ENCODE measurements around the gene DNAH17.

The DNAH17 gene

GRCh38 chr17:78544881-78545755, 32.1 kb downstream of the DNAH17 start:
- DNase-seq (ENCODE audit: low read depth in 2 of 2, low spot score in 1 of 2) = no peak

- no peak for DNase-seq (ENCODE audit: low read depth in 2 of 2, low spot score in 1 of 2)
Observed at GRCh38 chr17:78541488-78542206, 35.5 kb downstream of the DNAH17 start.

DNA sequence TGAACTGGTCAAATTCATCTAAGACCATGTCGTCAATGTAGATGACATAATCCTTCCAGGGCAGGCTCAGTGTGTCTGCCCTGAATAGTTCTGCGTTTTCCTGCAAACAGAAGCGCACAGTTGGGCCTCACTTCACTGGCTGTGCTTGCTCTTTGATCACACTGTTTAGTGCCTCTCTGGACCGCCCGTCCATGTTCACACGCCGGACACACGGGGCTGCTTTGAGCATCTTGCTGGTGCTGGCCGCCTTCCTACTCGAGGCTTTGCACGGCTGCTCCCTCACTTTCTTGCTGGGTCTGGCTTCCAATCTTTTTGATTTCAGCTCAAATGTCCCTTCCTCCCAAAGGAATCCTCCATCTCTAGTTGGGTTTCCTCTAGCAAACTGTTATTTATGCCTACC, 37.4 kb downstream of the DNAH17 start:
- no peak for DNase-seq (ENCODE audit: low read depth in 2 of 2, low spot score in 1 of 2)

DNA sequence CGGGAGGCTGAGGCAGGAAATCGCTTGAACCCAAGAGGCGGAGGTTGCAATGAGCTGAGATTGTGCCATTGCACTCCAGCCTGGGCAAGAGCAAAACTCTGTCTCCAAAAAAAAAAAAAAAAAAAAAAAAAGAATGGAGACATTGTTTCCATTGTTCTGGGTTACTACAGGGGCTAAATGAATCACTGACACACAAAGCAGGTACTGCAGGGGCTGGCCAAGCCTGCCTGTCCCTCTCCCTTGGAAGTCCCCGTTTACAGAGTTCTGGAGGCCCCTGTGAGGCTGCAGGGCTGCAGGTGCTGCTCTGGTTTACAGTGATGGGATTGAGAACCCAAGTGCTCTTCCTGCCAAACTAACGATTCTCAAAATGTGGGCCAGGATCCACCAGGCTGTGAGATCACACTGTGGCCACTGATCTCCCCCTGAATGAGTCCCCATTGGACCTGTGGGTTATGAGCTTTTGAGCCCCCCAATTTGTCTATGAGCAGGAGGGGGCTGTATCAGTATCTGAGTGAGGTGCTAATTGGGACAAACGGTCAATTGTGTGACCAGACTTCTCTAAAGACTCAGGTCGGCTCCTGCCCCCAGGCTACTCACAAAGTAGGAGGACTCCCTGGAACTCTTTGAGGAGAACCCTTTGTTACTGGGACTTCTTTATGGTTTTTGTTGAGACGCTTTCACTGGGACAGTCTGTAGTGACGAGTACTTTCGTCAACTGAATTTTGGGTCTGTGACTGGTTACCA, 39.0 kb downstream of the DNAH17 start:
- no peak for DNase-seq (ENCODE audit: low read depth in 2 of 2, low spot score in 1 of 2)

- DNase-seq (ENCODE audit: low read depth in 2 of 2, low spot score in 1 of 2) = no peak
Observed at GRCh38 chr17:78537217-78537860, 39.9 kb downstream of the DNAH17 start.

- no peak for DNase-seq (ENCODE audit: low read depth in 2 of 2, low spot score in 1 of 2)
Observed at GRCh38 chr17:78535273-78536197, 41.7 kb downstream of the DNAH17 start.

- no peak for DNase-seq (ENCODE audit: low read depth in 2 of 2, low spot score in 1 of 2)
Observed at GRCh38 chr17:78534492-78535272, 42.5 kb downstream of the DNAH17 start.

DNA sequence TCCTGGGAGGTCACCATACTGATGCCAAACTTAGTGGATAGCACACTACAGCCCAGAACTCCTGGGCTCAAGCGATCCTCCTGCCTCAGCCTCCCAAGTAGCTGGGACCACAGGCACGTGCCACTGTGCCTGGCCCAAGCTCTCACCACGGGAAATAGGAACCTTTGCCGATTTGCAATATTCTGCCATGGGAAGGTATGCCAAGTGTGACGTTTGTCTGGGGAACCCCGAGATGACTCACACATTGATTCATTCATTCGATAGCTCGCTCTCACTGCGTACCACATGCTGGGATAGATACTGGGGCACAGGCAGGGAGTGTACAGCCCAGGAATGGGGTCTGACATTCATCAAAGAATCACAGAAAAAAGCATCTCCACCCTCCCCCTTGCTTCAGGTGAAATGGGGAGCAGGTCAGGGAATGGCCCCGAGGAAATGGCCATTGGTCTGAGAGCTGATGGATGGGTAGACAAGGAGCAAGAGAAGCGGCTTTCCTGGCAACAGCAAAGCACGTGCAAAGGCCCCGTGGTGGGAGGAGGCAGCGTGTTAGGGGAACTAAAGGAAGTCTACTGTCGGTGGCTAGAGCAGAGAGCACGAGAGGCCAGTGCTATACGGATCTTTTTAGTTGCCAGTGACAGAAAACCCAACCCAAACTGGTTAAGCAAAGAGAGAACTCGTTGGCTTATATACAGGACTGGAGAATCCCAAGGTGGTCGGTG, 44.1 kb downstream of the DNAH17 start:
- no peak for DNase-seq (ENCODE audit: low read depth in 2 of 2, low spot score in 1 of 2)

GRCh38 chr17:78532311-78532710, 44.9 kb downstream of the DNAH17 start:
- no peak for DNase-seq (ENCODE audit: low read depth in 2 of 2, low spot score in 1 of 2)

- DNase-seq (ENCODE audit: low read depth in 2 of 2, low spot score in 1 of 2) = no peak
Observed at GRCh38 chr17:78530675-78531074, 46.5 kb downstream of the DNAH17 start.

GRCh38 chr17:78529871-78530670, 47.1 kb downstream of the DNAH17 start:
- no peak for DNase-seq (ENCODE audit: low read depth in 2 of 2, low spot score in 1 of 2)

DNA sequence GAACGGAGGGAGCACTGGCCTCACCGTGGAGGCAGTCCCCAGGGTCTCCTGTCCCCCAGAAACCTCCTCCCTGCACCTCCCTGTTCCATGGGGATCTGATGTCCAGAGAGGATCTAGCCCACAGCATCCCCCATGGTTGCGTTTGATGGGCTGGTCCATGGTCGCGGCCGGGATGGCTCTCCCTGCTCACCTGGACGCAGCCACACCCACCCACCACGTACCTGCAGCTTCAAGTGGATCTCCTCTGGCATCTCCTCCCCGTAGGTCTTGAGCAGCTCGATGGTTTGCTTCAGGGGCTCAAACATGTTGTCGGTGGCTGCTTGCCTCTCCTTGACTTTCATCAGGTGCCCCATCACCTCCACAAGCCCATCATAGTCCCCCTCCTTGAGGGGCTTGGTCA, 47.9 kb downstream of the DNAH17 start:
- DNase-seq (ENCODE audit: low read depth in 2 of 2, low spot score in 1 of 2) = no peak

GRCh38 chr17:78528541-78528940, 48.7 kb downstream of the DNAH17 start:
- DNase-seq (ENCODE audit: low read depth in 2 of 2, low spot score in 1 of 2) = no peak

- DNase-seq (ENCODE audit: low read depth in 2 of 2, low spot score in 1 of 2) = no peak
Observed at GRCh38 chr17:78527345-78527744, 49.9 kb downstream of the DNAH17 start.

DNA sequence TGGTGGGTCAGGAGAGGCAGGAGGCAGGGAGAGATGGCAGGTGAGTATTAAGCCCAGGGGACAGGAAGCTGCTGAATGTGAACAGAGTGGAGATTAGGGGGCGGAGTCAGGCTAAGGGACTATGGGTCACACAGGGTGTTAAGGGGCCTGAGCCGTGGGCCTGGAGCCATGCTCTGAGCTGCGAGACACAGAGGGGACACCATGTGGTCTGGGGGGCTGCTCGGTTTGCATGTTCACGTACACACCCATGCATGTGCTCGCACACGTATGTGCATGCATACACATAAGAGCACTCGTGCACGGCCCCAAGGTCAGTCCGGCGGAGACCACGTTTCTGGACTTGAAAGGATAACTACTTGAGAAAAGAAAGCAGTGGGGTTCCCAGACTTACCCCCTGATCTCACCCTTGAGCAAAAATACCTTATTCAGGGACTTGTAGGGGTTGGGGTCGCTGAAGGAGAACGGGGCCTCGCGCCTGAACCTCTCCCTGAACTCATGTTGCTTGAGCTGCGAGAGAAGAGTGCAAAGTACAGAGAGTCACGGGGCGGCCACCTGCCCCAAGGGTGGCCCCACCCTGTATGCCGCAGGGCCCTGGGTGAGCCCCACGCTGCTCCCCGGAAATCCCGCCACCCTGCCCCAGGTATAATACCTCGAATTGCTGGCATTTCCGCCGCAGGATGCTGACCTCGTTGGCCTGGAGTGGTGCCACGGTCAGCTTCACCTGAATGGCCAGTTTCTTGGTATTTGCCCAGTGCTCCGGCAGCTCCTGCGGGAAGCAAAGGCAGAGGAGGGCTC, 50.8 kb downstream of the DNAH17 start:
- DNase-seq (ENCODE audit: low read depth in 2 of 2, low spot score in 1 of 2) = no peak

DNA sequence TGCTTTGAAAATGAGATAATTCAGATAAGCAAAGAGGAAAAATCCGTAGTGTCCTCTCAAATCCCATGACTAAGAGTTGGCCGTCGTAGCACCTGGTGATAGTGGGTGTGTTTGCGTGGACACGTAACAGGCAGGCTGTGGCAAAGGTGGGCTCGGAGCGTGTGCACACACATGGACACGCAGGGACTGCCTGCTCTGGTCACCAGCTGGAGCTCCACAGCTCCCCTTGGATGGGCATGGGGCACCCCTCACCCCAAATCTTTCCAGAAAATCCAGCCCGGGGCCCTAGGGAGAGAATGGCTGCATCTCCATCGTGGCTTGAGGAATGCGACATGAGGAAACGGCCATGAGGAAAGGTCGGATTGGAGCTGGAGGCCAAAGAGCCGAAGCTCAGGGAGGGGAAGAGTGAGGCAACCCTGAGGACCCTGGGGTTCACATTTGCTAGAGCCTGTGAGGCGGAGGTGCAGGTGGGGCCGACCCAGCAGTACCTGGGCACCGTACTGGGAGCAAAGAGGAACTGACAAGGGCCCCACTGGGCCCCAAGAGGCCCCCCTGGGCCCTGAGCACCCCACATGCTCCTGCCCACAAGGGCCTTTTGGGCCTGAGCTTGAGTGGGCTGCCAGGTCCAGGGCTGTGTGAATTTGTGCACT, 51.6 kb downstream of the DNAH17 start:
- no peak for DNase-seq (ENCODE audit: low read depth in 2 of 2, low spot score in 1 of 2)

All from stimulated activated CD8-positive, alpha-beta memory T cell treated with anti-CD3 and anti-CD28 coated beads, Interleukin-4, amount 100 ng/mL, for 1 hour (primary cell).